A549 (cell line): ENCODE results near the gene CLCN4.

Source experiments
- BHLHE40 ChIP-seq: IDR thresholded peaks from 2 replicates; pipeline ENCODE4 v1.6.1; 2012; ENCODE audit warnings: low read depth, low read length, inconsistent platforms
- EP300 ChIP-seq, 2 experiments: fragments of >200 bp; sonication (Bioruptor Twin); formaldehyde crosslinking; IDR thresholded peaks; 2 replicates in 1 of 2; 3 replicates in 1 of 2; pipeline ENCODE4 v1.6.1; 2016 to 2017
- GATA3 ChIP-seq: IDR thresholded peaks from 2 replicates; pipeline ENCODE4 v1.6.1; 2012; ENCODE audit warnings: borderline replicate concordance
- MYC ChIP-seq: IDR thresholded peaks from 2 replicates; pipeline ENCODE4 v1.6.1; 2012; ENCODE audit warnings: mild to moderate bottlenecking, inconsistent platforms, low read length, improper control_type of control experiment, borderline replicate concordance
- NR3C1 ChIP-seq: fragments of >200 bp; sonication (Bioruptor Twin); formaldehyde crosslinking; IDR thresholded peaks from 3 replicates; pipeline ENCODE4 v1.6.1; 2017
- POLR2A ChIP-seq: IDR thresholded peaks from 2 replicates; pipeline ENCODE4 v1.6.1; 2012; ENCODE audit warnings: mild to moderate bottlenecking, low read length
- TF ChIP-seq, protein P1 (sequence below): fragments of >200 bp; sonication (Bioruptor Twin); formaldehyde crosslinking; IDR thresholded peaks from 3 replicates; pipeline ENCODE4 v1.5.1; 2016
- TF ChIP-seq, protein P2 (sequence below): fragments of 250-450 bp; sonication (Bioruptor Pico); IDR thresholded peaks from 2 replicates; pipeline ENCODE4 v1.5.0; 2021; ENCODE audit warnings: mild to moderate bottlenecking, moderate library complexity, borderline replicate concordance

DNA sequence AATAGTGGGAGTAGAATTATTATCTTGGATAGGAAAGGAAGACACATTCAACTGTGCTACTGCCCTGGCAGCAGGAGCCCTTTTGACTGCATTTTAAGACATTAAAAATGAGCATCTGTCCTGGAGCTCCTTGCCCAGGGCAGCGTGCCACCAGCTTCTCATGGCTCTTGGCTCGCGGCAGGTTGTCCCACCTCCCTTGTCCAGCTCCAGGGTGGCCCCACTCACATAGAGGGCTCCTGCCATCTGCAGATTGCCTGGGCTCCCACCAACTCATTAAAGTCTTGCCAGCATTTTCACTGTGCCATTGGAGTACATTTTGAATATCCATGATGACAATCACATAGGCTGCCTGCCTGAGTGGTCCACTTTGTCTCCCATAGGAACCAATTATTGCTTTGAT, 27.0 kb downstream of the CLCN4 start:
- no peak for TF ChIP-seq POLR2A
- TF ChIP-seq, protein P1, sequence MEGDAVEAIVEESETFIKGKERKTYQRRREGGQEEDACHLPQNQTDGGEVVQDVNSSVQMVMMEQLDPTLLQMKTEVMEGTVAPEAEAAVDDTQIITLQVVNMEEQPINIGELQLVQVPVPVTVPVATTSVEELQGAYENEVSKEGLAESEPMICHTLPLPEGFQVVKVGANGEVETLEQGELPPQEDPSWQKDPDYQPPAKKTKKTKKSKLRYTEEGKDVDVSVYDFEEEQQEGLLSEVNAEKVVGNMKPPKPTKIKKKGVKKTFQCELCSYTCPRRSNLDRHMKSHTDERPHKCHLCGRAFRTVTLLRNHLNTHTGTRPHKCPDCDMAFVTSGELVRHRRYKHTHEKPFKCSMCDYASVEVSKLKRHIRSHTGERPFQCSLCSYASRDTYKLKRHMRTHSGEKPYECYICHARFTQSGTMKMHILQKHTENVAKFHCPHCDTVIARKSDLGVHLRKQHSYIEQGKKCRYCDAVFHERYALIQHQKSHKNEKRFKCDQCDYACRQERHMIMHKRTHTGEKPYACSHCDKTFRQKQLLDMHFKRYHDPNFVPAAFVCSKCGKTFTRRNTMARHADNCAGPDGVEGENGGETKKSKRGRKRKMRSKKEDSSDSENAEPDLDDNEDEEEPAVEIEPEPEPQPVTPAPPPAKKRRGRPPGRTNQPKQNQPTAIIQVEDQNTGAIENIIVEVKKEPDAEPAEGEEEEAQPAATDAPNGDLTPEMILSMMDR, result no peak
- TF ChIP-seq, protein P2, sequence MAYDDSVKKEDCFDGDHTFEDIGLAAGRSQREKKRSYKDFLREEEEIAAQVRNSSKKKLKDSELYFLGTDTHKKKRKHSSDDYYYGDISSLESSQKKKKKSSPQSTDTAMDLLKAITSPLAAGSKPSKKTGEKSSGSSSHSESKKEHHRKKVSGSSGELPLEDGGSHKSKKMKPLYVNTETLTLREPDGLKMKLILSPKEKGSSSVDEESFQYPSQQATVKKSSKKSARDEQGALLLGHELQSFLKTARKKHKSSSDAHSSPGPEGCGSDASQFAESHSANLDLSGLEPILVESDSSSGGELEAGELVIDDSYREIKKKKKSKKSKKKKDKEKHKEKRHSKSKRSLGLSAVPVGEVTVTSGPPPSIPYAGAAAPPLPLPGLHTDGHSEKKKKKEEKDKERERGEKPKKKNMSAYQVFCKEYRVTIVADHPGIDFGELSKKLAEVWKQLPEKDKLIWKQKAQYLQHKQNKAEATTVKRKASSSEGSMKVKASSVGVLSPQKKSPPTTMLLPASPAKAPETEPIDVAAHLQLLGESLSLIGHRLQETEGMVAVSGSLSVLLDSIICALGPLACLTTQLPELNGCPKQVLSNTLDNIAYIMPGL (CRISPR knock-in tag), result no peak
- no peak for TF ChIP-seq BHLHE40
- TF ChIP-seq NR3C1, result no peak
- no peak for TF ChIP-seq MYC
- no peak for TF ChIP-seq EP300 (IDR thresholded peaks at IDR 0.05)
- TF ChIP-seq GATA3, result no peak
